GM18909 (cell line): ENCODE data around the gene PPP2R1A.
"Not testable (repeated sequence)": the region's sequence is repeated elsewhere in the genome, so short reads cannot be mapped to it uniquely, and the experiment has no call there.

ENCODE experiments used
- ATAC-seq: cut with Tn5 transposase; IDR thresholded peaks from one replicate; pipeline ENCODE4 v1.9.1; 2021; ENCODE audit warnings: mild to moderate bottlenecking; ENCODE audit not compliant: unreplicated experiment, poor library complexity

Gene PPP2R1A

GRCh38 chr19:52237197-52237596 lies 47.3 kb downstream of the PPP2R1A start:
- no peak for ATAC-seq

- ATAC-seq: no peak
These were observed 48.0 kb downstream of the PPP2R1A start for GRCh38 chr19:52237771-52238400.

- ATAC-seq: no peak
These were observed 54.2 kb downstream of the PPP2R1A start for GRCh38 chr19:52244021-52244420.

GRCh38 chr19:52248241-52248640 lies 58.4 kb downstream of the PPP2R1A start:
- ATAC-seq: no peak

- no peak for ATAC-seq
These were observed 68.6 kb downstream of the PPP2R1A start for GRCh38 chr19:52258426-52258825.

GRCh38 chr19:52265556-52265955 lies 75.7 kb downstream of the PPP2R1A start:
- ATAC-seq: not testable (repeated sequence)

GRCh38 chr19:52269338-52270261 lies 79.7 kb downstream of the PPP2R1A start, which contains the start of gene ZNF766:
TSS of gene ZNF766 (plus strand) at chr19:52269587. CDS start at chr19:52269614, 27 bp downstream.
- ATAC-seq: peak; percentile 96

- no peak for ATAC-seq
These were observed 80.5 kb downstream of the PPP2R1A start for GRCh38 chr19:52270266-52270885.

- ATAC-seq: no peak
These were observed 83.4 kb downstream of the PPP2R1A start for GRCh38 chr19:52273301-52273700.

- ATAC-seq: no peak
These were observed 84.3 kb downstream of the PPP2R1A start for GRCh38 chr19:52274191-52274590.

- ATAC-seq: no peak
These were observed 86.1 kb downstream of the PPP2R1A start for GRCh38 chr19:52275988-52276387.

- ATAC-seq: no peak
These were observed 87.6 kb downstream of the PPP2R1A start for GRCh38 chr19:52277471-52277870.
